Fibroblast of lung (primary cell): ENCODE results near the gene ZNF740. TPM values are rescaled to one million over a fixed set of nuclear protein-coding genes. Genes with fewer than 3 reads are reported as not detected.

Experiments used
- DNase-seq, 2 donors: peaks; one replicate each; pipeline versions ENCODE4 v3.0.0 to v3.0.0-alpha.2; 2010; ENCODE audit warnings: low read depth in 2 of 2
- H2AFZ ChIP-seq: 2 replicates; pipeline ENCODE4 v1.5.1; 2012; ENCODE audit warnings: low read length, control low read depth, inconsistent platforms
- H3K27ac ChIP-seq: 2 replicates; pipeline ENCODE4 v1.5.1; 2011; ENCODE audit warnings: low read length, control low read depth; ENCODE audit not compliant: insufficient read depth
- H3K27me3 ChIP-seq: 2 replicates; pipeline ENCODE4 v1.5.1; 2011; ENCODE audit warnings: mild to moderate bottlenecking, low read length; ENCODE audit not compliant: control insufficient read depth, insufficient read depth
- H3K36me3 ChIP-seq: 2 replicates; pipeline ENCODE4 v1.5.1; 2011; ENCODE audit warnings: low read length; ENCODE audit not compliant: control insufficient read depth, insufficient read depth
- H3K4me1 ChIP-seq: 2 replicates; pipeline ENCODE4 v1.5.1; 2011; ENCODE audit warnings: low read length; ENCODE audit not compliant: control insufficient read depth, insufficient read depth; ENCODE audit errors: extremely low read depth
- H3K4me2 ChIP-seq: 2 replicates; pipeline ENCODE4 v1.5.1; 2011; ENCODE audit warnings: low read length, control low read depth; ENCODE audit not compliant: insufficient read depth; ENCODE audit errors: extremely low read depth
- H3K4me3 ChIP-seq, 4 experiments: fragments of 200-600 bp in 1 of 4; sonication (generic) in 1 of 4; replicated peaks in 1 of 4; 2 replicates each; pipeline ENCODE4 v1.5.1; 2011 to 2016; ENCODE audit warnings: low read length in 4 of 4, low read depth in 3 of 4, mild to moderate bottlenecking in 3 of 4, control low read depth in 2 of 4, inconsistent platforms in 1 of 4, mixed read lengths in 1 of 4; ENCODE audit not compliant: insufficient read depth in 1 of 4; ENCODE audit errors: control extremely low read depth in 1 of 4
- H3K79me2 ChIP-seq: 2 replicates; pipeline ENCODE4 v1.5.1; 2012; ENCODE audit warnings: mild to moderate bottlenecking, low read length, inconsistent platforms; ENCODE audit not compliant: control insufficient read depth, insufficient read depth
- H3K9ac ChIP-seq: 2 replicates; pipeline ENCODE4 v1.5.1; 2011; ENCODE audit warnings: mild to moderate bottlenecking, low read length, control low read depth; ENCODE audit not compliant: insufficient read depth
- H3K9me3 ChIP-seq: 2 replicates; pipeline ENCODE4 v1.5.1; 2012; ENCODE audit warnings: low read depth, low read length; ENCODE audit not compliant: control insufficient read depth, insufficient read depth
- H4K20me1 ChIP-seq: 2 replicates; pipeline ENCODE4 v1.5.1; 2011; ENCODE audit warnings: low read length; ENCODE audit not compliant: control insufficient read depth, insufficient read depth; ENCODE audit errors: extremely low read depth
- EZH2 ChIP-seq: IDR thresholded peaks from 2 replicates; pipeline ENCODE4 v1.5.1; 2012; ENCODE audit warnings: low read length, control low read depth, mild to moderate bottlenecking; ENCODE audit errors: missing control alignments
- polyA plus RNA-seq, 2 donors: library from polyadenylated mRNA; depleted of rRNA in 1 of 2; stranded (reverse) in 1 of 2; unstranded in 1 of 2; fragments of >200 nt; gene quantifications; 2 replicates each; pipeline ENCODE4 v1.2.1, GENCODE V29; 2011 to 2012; ENCODE audit warnings: missing spikeins in 1 of 2
- total RNA-seq: library from RNA; depleted of rRNA; stranded (reverse); fragments of >200 nt; gene quantifications from 2 replicates; pipeline ENCODE4 v1.2.1, GENCODE V29; 2014
- TF ChIP-seq, protein P1 (sequence below), 2 donors: IDR thresholded peaks in 1 of 2; conservative IDR thresholded peaks in 1 of 2; 1 replicate in 1 of 2; 2 replicates in 1 of 2; pipeline ENCODE4 v1.5.1; 2011 to 2012; ENCODE audit warnings: low read length in 2 of 2, control low read depth in 1 of 2, inconsistent platforms in 1 of 2, low read depth in 1 of 2, mild to moderate bottlenecking in 1 of 2

ZNF740 gene
- total and polyA plus RNA-seq, 2 donors (not counting 1 experiment from before 2014, with no cell fraction given): 10.6 to 16.8 TPM

DNA sequence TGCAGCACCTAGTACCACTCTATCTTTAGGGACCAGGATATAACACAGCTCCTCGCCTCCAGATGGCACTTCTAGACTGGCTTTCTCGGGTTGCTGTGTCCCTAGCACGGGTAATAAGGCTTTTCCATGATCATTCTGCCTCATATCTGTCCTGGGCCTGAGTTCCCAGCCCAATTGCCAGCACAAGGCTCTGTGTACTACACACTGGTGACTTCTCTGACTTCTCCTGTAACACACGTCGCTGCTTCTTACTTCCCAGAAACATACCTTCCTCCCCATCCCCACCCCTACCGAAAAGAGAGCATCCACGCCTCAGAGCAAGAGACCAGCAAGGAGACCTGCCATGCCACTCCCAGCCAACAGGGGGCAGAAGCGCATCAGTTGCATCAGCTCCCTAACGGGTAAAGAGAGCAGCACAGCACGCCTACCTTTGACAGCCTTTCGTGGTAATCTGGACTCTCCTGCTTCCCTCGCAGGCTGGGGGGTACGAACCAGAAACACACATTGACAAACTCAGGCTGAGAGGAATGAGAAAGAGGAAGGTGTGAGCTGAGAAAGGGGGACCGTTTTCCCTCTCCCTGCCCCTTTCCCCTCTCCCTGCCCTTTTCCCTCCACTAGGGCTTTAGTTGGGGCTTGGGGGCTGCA is 21.2 kb upstream of the ZNF740 start:
- Histone ChIP-seq H3K4me1 (no peaks in the 10 kb centered on the region), H2AFZ (peak overlapping the region; percentile 67), H3K4me2 (no peak overlapping the region), H3K27ac (no peak overlapping the region), H4K20me1 (no peaks in the 10 kb centered on the region), H3K36me3 (no peaks in the 10 kb centered on the region), H3K4me3 (no peak overlapping the region), H3K9me3 (no peaks in the 10 kb centered on the region), H3K9ac (no peak overlapping the region), H3K79me2 (no peaks in the 10 kb centered on the region), H3K27me3 (no peaks in the 10 kb centered on the region)
- TF ChIP-seq, protein P1, sequence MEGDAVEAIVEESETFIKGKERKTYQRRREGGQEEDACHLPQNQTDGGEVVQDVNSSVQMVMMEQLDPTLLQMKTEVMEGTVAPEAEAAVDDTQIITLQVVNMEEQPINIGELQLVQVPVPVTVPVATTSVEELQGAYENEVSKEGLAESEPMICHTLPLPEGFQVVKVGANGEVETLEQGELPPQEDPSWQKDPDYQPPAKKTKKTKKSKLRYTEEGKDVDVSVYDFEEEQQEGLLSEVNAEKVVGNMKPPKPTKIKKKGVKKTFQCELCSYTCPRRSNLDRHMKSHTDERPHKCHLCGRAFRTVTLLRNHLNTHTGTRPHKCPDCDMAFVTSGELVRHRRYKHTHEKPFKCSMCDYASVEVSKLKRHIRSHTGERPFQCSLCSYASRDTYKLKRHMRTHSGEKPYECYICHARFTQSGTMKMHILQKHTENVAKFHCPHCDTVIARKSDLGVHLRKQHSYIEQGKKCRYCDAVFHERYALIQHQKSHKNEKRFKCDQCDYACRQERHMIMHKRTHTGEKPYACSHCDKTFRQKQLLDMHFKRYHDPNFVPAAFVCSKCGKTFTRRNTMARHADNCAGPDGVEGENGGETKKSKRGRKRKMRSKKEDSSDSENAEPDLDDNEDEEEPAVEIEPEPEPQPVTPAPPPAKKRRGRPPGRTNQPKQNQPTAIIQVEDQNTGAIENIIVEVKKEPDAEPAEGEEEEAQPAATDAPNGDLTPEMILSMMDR (conservative IDR thresholded peaks at IDR 0.05 in 1 of 2, IDR thresholded peaks at IDR 0.05 in 1 of 2; ENCODE audit: low read depth in 1 of 2, low read length in 2 of 2): peak; percentile 98 to 100
- no peak for TF ChIP-seq EZH2
- peak; percentile 48 to 77 for DNase-seq

DNA sequence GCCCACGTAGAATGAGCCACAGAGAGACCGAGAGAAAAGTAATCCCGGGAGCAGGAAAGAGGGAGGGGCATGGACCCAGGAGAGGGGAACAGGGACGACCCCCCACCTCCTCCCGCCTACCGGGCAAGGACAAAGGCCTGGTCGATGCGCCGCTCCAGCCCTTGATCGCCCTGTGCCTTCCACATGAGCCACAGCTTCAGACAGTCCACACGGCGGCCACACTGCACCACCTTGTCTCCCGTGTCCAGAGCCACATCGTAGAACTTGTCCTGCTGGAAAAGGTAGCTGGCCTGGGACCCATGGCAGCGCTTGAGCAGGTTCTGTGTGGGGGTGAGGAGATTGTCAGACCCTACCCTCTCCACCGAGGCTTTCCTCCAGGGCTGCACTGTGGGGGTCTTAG is 20.5 kb upstream of the ZNF740 start:
- H3K27me3 ChIP-seq: no peaks in the 10 kb centered on the region
- no peak overlapping the region for H2AFZ ChIP-seq
- no peaks in the 10 kb centered on the region for H3K4me1 ChIP-seq
- no peak overlapping the region for H3K9ac ChIP-seq
- no peak overlapping the region for H3K4me3 ChIP-seq
- no peaks in the 10 kb centered on the region for H3K79me2 ChIP-seq
- no peaks in the 10 kb centered on the region for H4K20me1 ChIP-seq
- H3K9me3 ChIP-seq: no peaks in the 10 kb centered on the region
- H3K4me2 ChIP-seq: no peak overlapping the region
- no peak for DNase-seq
- H3K36me3 ChIP-seq: no peaks in the 10 kb centered on the region
- no peak overlapping the region for H3K27ac ChIP-seq
- TF ChIP-seq EZH2: no peak
- TF ChIP-seq, protein P1 (conservative IDR thresholded peaks at IDR 0.05 in 1 of 2, IDR thresholded peaks at IDR 0.05 in 1 of 2; ENCODE audit: low read depth in 1 of 2, low read length in 2 of 2): no peak

DNA sequence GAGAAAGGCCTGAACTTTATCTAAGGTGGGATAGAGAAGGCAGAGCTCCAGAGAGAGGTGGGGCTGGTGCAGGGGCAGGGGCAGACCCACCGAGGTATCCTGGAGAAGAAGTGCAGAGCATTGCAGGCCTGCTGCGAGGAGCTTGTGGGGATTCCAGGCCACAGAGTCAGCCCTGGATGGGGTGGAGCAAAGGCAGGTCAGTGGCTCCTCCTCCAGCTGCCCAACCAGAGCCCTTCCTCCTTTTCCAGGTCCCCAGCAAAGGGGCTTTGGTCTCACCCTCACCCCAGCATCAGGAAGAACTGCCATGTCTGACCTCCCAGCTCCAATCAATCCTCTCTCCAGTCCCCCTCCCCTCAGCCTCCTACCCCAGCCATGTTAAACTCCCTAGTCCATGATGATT is 19.8 kb upstream of the ZNF740 start:
- Histone ChIP-seq H3K9ac (no peak overlapping the region), H3K9me3 (no peaks in the 10 kb centered on the region), H4K20me1 (no peaks in the 10 kb centered on the region), H3K4me2 (no peak overlapping the region), H2AFZ (no peak overlapping the region), H3K36me3 (no peaks in the 10 kb centered on the region), H3K79me2 (no peaks in the 10 kb centered on the region), H3K27me3 (no peaks in the 10 kb centered on the region), H3K27ac (no peak overlapping the region), H3K4me3 (no peak overlapping the region), H3K4me1 (no peaks in the 10 kb centered on the region)
- TF ChIP-seq, protein P1 (conservative IDR thresholded peaks at IDR 0.05 in 1 of 2, IDR thresholded peaks at IDR 0.05 in 1 of 2; ENCODE audit: low read depth in 1 of 2, low read length in 2 of 2): no peak
- TF ChIP-seq EZH2: no peak
- no peak for DNase-seq
